Testis (tissue), 3 donors: ENCODE measurements around the gene ETFBKMT. TPM values are rescaled to one million over a fixed set of nuclear protein-coding genes. Genes with fewer than 3 reads are reported as not detected.

Experiments used
- DNase-seq: peaks from one replicate; pipeline ENCODE4 v3.0.0-alpha.2; 2019
- H3K27ac ChIP-seq, 2 donors: fragments of 200-600 bp; sonication (generic); one replicate each; pipeline ENCODE4 v1.5.1; 2019
- H3K27me3 ChIP-seq: fragments of 200-600 bp; sonication (generic); one replicate; pipeline ENCODE4 v1.5.1; 2019
- H3K36me3 ChIP-seq: fragments of 200-600 bp; sonication (generic); one replicate; pipeline ENCODE4 v1.5.1; 2017; ENCODE audit warnings: low read depth; ENCODE audit errors: missing control alignments
- H3K4me1 ChIP-seq: fragments of 200-600 bp; sonication (generic); one replicate; pipeline ENCODE4 v1.5.1; 2019
- H3K4me3 ChIP-seq, 2 donors: fragments of 200-600 bp; sonication (generic); one replicate each; pipeline ENCODE4 v1.5.1; 2017 to 2019
- H3K9me3 ChIP-seq: fragments of 200-600 bp; sonication (generic); one replicate; pipeline ENCODE4 v1.5.1; 2017
- CTCF ChIP-seq, 3 experiments: fragments of 450-650 bp in 2 of 3; fragments of 200-600 bp in 1 of 3; sonication (generic) in 1 of 3; IDR thresholded peaks; one replicate each; pipeline ENCODE4 v1.5.1; 2016 to 2019; ENCODE audit warnings: antibody characterized with exemption in 3 of 3, mild to moderate bottlenecking in 2 of 3, moderate library complexity in 1 of 3
- POLR2A ChIP-seq: fragments of 450-650 bp; IDR thresholded peaks from one replicate; pipeline ENCODE4 v1.6.1; 2017; ENCODE audit warnings: antibody characterized with exemption, mild to moderate bottlenecking, moderate library complexity
- WGBS, 2 donors: methylation state at CpG; one replicate each; pipeline ENCODE4 v1.1.5; 2018; 5-methylcytosine and 5-hydroxymethylcytosine counted together
- intact Hi-C: fragments of 100-400 bp; cut with DNase I; formaldehyde crosslinking; loops from one replicate; pipeline ENCODE4 v1.15.1; 2023; ENCODE audit warnings: low total_unique reads
- polyA plus RNA-seq: library from polyadenylated mRNA; stranded (reverse); fragments of 350-450 nt; fragmentation: Illumina TruSeq; extraction: RNeasy Lipid Tissue Mini Kit (QIAGEN cat#74804); gene quantifications from one replicate; pipeline ENCODE4 v1.2.3, GENCODE V29; 2014; ENCODE audit warnings: low read depth, low replicate concordance; ENCODE audit not compliant: insufficient read depth
- total RNA-seq, 2 donors: library from RNA; depleted of rRNA; stranded (reverse); fragments of >200 nt; gene quantifications; one replicate each; pipeline ENCODE4 v1.2.3, GENCODE V29; 2016

Gene ETFBKMT
- total and polyA plus RNA-seq, 3 donors from 2014 or later: 6.6 to 9.8 (median 7.3) TPM

- Histone ChIP-seq H3K4me3 (no peak overlapping the region), H3K27me3 (no peaks in the 10 kb centered on the region), H3K36me3 (no peaks in the 10 kb centered on the region), H3K4me1 (no peaks in the 10 kb centered on the region), H3K27ac (no peak overlapping the region), H3K9me3 (no peaks in the 10 kb centered on the region)
- intact Hi-C loops: no loop called here
- DNase-seq: no peak
- no peak for TF ChIP-seq POLR2A
- no peak for TF ChIP-seq CTCF (IDR thresholded peaks at IDR 0.05)
- 87 to 96% methylated on average over 4 of the region's 4 CpGs for WGBS, 2 donors
Measured at GRCh38 chr12:31622038-31622437, 37.5 kb upstream of the ETFBKMT start.

- DNase-seq: no peak
- TF ChIP-seq POLR2A (no peak), CTCF (IDR thresholded peaks at IDR 0.05) (no peak)
- 91 to 93% methylated on average over 6 to 7 of the region's 7 CpGs for WGBS, 2 donors
- Histone ChIP-seq H3K4me3 (no peak overlapping the region), H3K36me3 (no peaks in the 10 kb centered on the region), H3K27me3 (no peaks in the 10 kb centered on the region), H3K27ac (no peak overlapping the region), H3K9me3 (no peaks in the 10 kb centered on the region), H3K4me1 (peaks cover 19% of the 10 kb centered on the region)
- intact Hi-C loops: no loop called here
Measured at GRCh38 chr12:31626270-31626995, 33.1 kb upstream of the ETFBKMT start.

- Histone ChIP-seq H3K9me3 (no peaks in the 10 kb centered on the region), H3K27ac (no peak overlapping the region), H3K36me3 (no peaks in the 10 kb centered on the region), H3K27me3 (no peaks in the 10 kb centered on the region), H3K4me3 (no peak overlapping the region), H3K4me1 (peaks cover 19% of the 10 kb centered on the region)
- no peak for DNase-seq
- intact Hi-C loops: no loop called here
- TF ChIP-seq POLR2A: no peak
- TF ChIP-seq CTCF (IDR thresholded peaks at IDR 0.05): no peak
- 77 to 87% methylated on average over 5 of the region's 5 CpGs for WGBS, 2 donors
Measured at GRCh38 chr12:31627456-31628054, 31.9 kb upstream of the ETFBKMT start.

- TF ChIP-seq CTCF (IDR thresholded peaks at IDR 0.05) (no peak), POLR2A (no peak)
- H3K9me3 ChIP-seq: no peaks in the 10 kb centered on the region
- H3K27me3 ChIP-seq: no peaks in the 10 kb centered on the region
- no peak overlapping the region for H3K4me3 ChIP-seq
- WGBS, 2 donors: 38 to 45% methylated on average over 16 of the region's 16 CpGs
- H3K4me1 ChIP-seq: peaks cover 19% of the 10 kb centered on the region
- no peaks in the 10 kb centered on the region for H3K36me3 ChIP-seq
- H3K27ac ChIP-seq: peak overlapping the region in 1 of 2 donors; percentile 55
- peak; percentile 72 for DNase-seq
- intact Hi-C loops: no loop called here
Measured at GRCh38 chr12:31629756-31630732, 29.4 kb upstream of the ETFBKMT start.
